HepG2 (cell line): ENCODE measurements around the gene COQ4. TPM values are rescaled to one million over a fixed set of nuclear protein-coding genes. Genes with fewer than 3 reads are reported as not detected.

ENCODE experiments used
- ATAC-seq: fragments of 200-7000 bp; cut with Tn5 transposase; 3 replicates; pipeline ENCODE4 v1.9.1; 2020; ENCODE audit warnings: mild to moderate bottlenecking, moderate library complexity
- BruUV-seq: library from RNA; stranded (reverse); fragments of 400-500 nt; replicated peaks from 2 replicates; lab custom pipeline; 2021; lab: Mats Ljungman, UMichigan
- CTCF ChIA-PET: fragments of 300-600 bp; formaldehyde crosslinking; extraction: SDS; loops from one replicate; lab custom pipeline; 2021; ENCODE audit warnings: low total read pairs, inconsistent platforms, low intra/inter-chr PET ratio; lab: Yijun Ruan, JAX
- POLR2A ChIA-PET: fragments of 350-600 bp; sonication (Branson Sonifier 250); formaldehyde crosslinking; loops from one replicate; lab custom pipeline; 2020; ENCODE audit warnings: antibody characterized with exemption, inconsistent platforms; lab: Yijun Ruan, JAX
- DNase-seq: peaks from one replicate; pipeline ENCODE4 v3.0.0-alpha.2; 2015; ENCODE audit warnings: low spot score
- FAIRE-seq: peaks from 3 replicates; lab custom pipeline; 2011; peaks lifted over from hg19 to GRCh38; lab: Jason Lieb, UNC
- H2AFZ ChIP-seq: one replicate; pipeline ENCODE4 v1.6.1; 2011; ENCODE audit warnings: low read length, inconsistent platforms
- H3K27ac ChIP-seq: fragments of 300-600 bp; 3 replicates; pipeline ENCODE4 v1.8.0; 2011; ENCODE audit warnings: mixed run types, mild to moderate bottlenecking, mixed read lengths, low read length, inconsistent platforms; ENCODE audit not compliant: insufficient read depth; ENCODE audit errors: extremely low read length
- H3K27me3 ChIP-seq, 2 experiments: fragments of 200-600 bp in 1 of 2; 2 replicates in 1 of 2; 3 replicates in 1 of 2; pipeline versions ENCODE4 v1.6.0 to v1.8.0; 2011; ENCODE audit warnings: low read length in 2 of 2, mild to moderate bottlenecking in 2 of 2, moderate library complexity in 2 of 2, inconsistent platforms in 1 of 2; ENCODE audit not compliant: insufficient read depth in 2 of 2, control insufficient read depth in 1 of 2
- H3K36me3 ChIP-seq, 2 experiments: fragments of 200-600 bp in 1 of 2; replicated peaks in 1 of 2; 2 replicates in 1 of 2; 3 replicates in 1 of 2; pipeline versions ENCODE4 v1.5.1 to v1.8.0; 2011; ENCODE audit warnings: low read length in 2 of 2, inconsistent platforms in 1 of 2; ENCODE audit not compliant: insufficient read depth in 2 of 2, control insufficient read depth in 1 of 2
- H3K4me1 ChIP-seq: 2 replicates; pipeline ENCODE4 v1.5.1; 2012; ENCODE audit warnings: low read length, inconsistent platforms; ENCODE audit not compliant: insufficient read depth
- H3K4me2 ChIP-seq: 2 replicates; pipeline ENCODE4 v1.6.0; 2011; ENCODE audit warnings: low read depth, low read length, inconsistent platforms
- H3K4me3 ChIP-seq, 3 experiments: fragments of 200-600 bp in 1 of 3; sonication (generic), shearing (Covaris generic) in 1 of 3; replicated peaks in 1 of 3; 2 replicates each; pipeline ENCODE4 v1.5.1; 2011 to 2016; ENCODE audit warnings: low read length in 3 of 3, inconsistent platforms in 2 of 3, low read depth in 2 of 3, mild to moderate bottlenecking in 2 of 3, control low read depth in 1 of 3, mixed read lengths in 1 of 3; ENCODE audit not compliant: insufficient read depth in 1 of 3
- H3K79me2 ChIP-seq: one replicate; pipeline ENCODE4 v1.6.1; 2011; ENCODE audit warnings: low read length, inconsistent platforms; ENCODE audit not compliant: insufficient read depth
- H3K9ac ChIP-seq: 2 replicates; pipeline ENCODE4 v1.6.0; 2011; ENCODE audit warnings: mild to moderate bottlenecking, low read depth, low read length, inconsistent platforms; ENCODE audit not compliant: insufficient read depth
- H3K9me3 ChIP-seq: 2 replicates; pipeline ENCODE4 v1.5.1; 2012; ENCODE audit warnings: mild to moderate bottlenecking, low read length
- H4K20me1 ChIP-seq: 2 replicates; pipeline ENCODE4 v1.6.0; 2011; ENCODE audit warnings: inconsistent platforms, mild to moderate bottlenecking, low read length, moderate library complexity; ENCODE audit not compliant: insufficient read depth
- ELF4 ChIP-seq: sonication (generic); formaldehyde crosslinking; IDR thresholded peaks from 2 replicates; pipeline ENCODE4 v1.5.0; 2020; ENCODE audit warnings: missing genetic modification reagents, mild to moderate bottlenecking, moderate library complexity, borderline replicate concordance
- MIXL1 ChIP-seq: IDR thresholded peaks from 2 replicates; pipeline ENCODE4 v1.6.1; 2016
- PRDM4 ChIP-seq: sonication (generic); formaldehyde crosslinking; IDR thresholded peaks from 2 replicates; pipeline ENCODE4 v1.9.0; 2021; ENCODE audit warnings: missing genetic modification reagents, borderline replicate concordance
- TERF1 ChIP-seq: sonication (generic); formaldehyde crosslinking; IDR thresholded peaks from 2 replicates; pipeline ENCODE4 v1.8.0; 2022; ENCODE audit warnings: mild to moderate bottlenecking, missing genetic modification reagents, moderate library complexity
- ZFP37 ChIP-seq: sonication (generic); formaldehyde crosslinking; IDR thresholded peaks from 2 replicates; pipeline ENCODE4 v1.4.0; 2020; ENCODE audit warnings: missing genetic modification reagents, borderline replicate concordance
- ZNF382 ChIP-seq: sonication (generic); formaldehyde crosslinking; IDR thresholded peaks from 2 replicates; pipeline ENCODE4 v1.5.0; 2020; ENCODE audit warnings: missing genetic modification reagents, mild to moderate bottlenecking, borderline replicate concordance
- ZNF546 ChIP-seq: sonication (generic); formaldehyde crosslinking; conservative IDR thresholded peaks from 2 replicates; pipeline ENCODE4 v1.8.1; 2023; ENCODE audit warnings: mild to moderate bottlenecking, missing genetic modification reagents
- ZNF556 ChIP-seq: sonication (generic); formaldehyde crosslinking; IDR thresholded peaks from 2 replicates; pipeline ENCODE4 v1.4.0; 2020; ENCODE audit warnings: mild to moderate bottlenecking, missing genetic modification reagents, borderline replicate concordance
- WGBS: methylation state at CpG from one replicate; pipeline ENCODE4 v1.1.6; 2017; ENCODE audit warnings: low lambda C conversion rate; 5-methylcytosine and 5-hydroxymethylcytosine counted together
- in situ Hi-C: cut with HindIII; loops from 2 replicates; pipeline ENCODE4 v1.10.0; 2017; ENCODE audit warnings: low pct_unique_long_range_greater_than_20kb; ENCODE audit not compliant: extremely low pct_ligation_motif_present
- intact Hi-C: fragments of 100-400 bp; cut with micrococcal nuclease; formaldehyde crosslinking; loops from one replicate; pipeline ENCODE4 v1.10.0; 2022; ENCODE audit not compliant: unreplicated experiment
- polyA plus RNA-seq, 8 experiments: library from polyadenylated mRNA; depleted of rRNA in 3 of 8; stranded (reverse) in 7 of 8; unstranded in 1 of 8; fragments of >200 nt; fragmentation: Illumina TruSeq in 4 of 8; extraction: Trizol in 4 of 8; gene quantifications; 2 replicates each; pipeline versions ENCODE4 v1.2.1 to v1.2.3, GENCODE V29; 2011 to 2016; ENCODE audit warnings: low read depth in 4 of 8, missing spikeins in 1 of 8, mixed read lengths in 1 of 8; ENCODE audit not compliant: insufficient read depth in 1 of 8
- total RNA-seq, 5 experiments: library from RNA; depleted of rRNA; stranded (reverse); fragments of >200 nt; fragmentation: Illumina TruSeq; extraction: Trizol; gene quantifications; 2 replicates each; pipeline ENCODE4 v1.2.3, GENCODE V29; 2016; ENCODE audit warnings: low read depth in 1 of 5
- TF ChIP-seq, protein P1 (sequence below): fragments of 450-650 bp; IDR thresholded peaks from 2 replicates; pipeline ENCODE4 v1.6.1; 2017; ENCODE audit warnings: mild to moderate bottlenecking

Gene COQ4
- total and polyA plus RNA-seq, 2 of the 13 experiments (the other 11 are each of a cell fraction or from before 2014, with no cell fraction given), result 26.1 to 36.0 TPM

DNA sequence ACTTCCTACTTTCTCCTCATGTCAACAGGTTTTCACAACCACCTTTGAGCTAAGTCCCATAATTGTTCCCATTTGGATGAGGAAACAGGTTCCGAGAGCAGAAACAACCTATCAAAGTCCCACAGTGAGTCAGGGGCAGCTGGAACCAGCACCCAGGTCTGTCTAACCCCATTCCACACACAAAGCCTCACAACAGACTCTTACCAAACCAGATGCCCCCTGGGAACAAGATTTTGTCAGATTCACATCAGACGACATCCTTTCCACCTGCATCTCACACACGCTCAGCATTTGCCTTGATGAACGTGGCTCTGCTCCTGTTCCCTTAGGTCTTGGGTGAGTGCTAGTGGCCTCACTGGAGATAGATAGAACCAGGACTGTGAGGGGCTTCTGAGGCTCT, 29.5 kb upstream of the COQ4 start (continued):
- TF ChIP-seq ZNF382 (CRISPR knock-in tag), result no peak
- TF ChIP-seq, all 625 proteins: peak for 0

- FAIRE-seq (no peak), ATAC-seq (no peak), DNase-seq (no peak)
- H3K27ac ChIP-seq, result no peak overlapping the region
- no TSS peak for BruUV-seq
- H4K20me1 ChIP-seq, result no peaks in the 10 kb centered on the region
- in situ Hi-C loops, result no loop called here
- H3K79me2 ChIP-seq, result no peaks in the 10 kb centered on the region
- CTCF ChIA-PET, result interaction anchor here (3.1 kb wide), 1 partner anchor 47 kb away, joined by 29 read pairs; the partner anchor contains the start of gene SLC27A4
- H2AFZ ChIP-seq, result no peak overlapping the region
- peaks cover 30% of the 10 kb centered on the region for H3K4me1 ChIP-seq
- intact Hi-C loops, result loop anchor here (2.0 kb wide), 1 partner anchor 69 kb away; no protein-coding TSS in a partner anchor
- 100% methylated on average over 4 of the region's 4 CpGs for WGBS
- POLR2A ChIA-PET, result interaction anchor here (2.8 kb wide), 1 partner anchor 18 kb away, joined by 21 read pairs; the partner anchor contains the start of genes GOLGA2 and SWI5
- no peak overlapping the region for H3K4me2 ChIP-seq
- no peaks in the 10 kb centered on the region for H3K36me3 ChIP-seq
- no peaks in the 10 kb centered on the region for H3K9me3 ChIP-seq
- no peaks in the 10 kb centered on the region; a peak in 2 of 5 replicates for H3K27me3 ChIP-seq
- no peak overlapping the region for H3K9ac ChIP-seq
- H3K4me3 ChIP-seq, result no peak overlapping the region
- TF ChIP-seq ZNF556, result no peak
- no peak for TF ChIP-seq TERF1 (CRISPR knock-in tag)
- no peak for TF ChIP-seq ZFP37
- no peak for TF ChIP-seq ZNF546
- TF ChIP-seq, protein P1, sequence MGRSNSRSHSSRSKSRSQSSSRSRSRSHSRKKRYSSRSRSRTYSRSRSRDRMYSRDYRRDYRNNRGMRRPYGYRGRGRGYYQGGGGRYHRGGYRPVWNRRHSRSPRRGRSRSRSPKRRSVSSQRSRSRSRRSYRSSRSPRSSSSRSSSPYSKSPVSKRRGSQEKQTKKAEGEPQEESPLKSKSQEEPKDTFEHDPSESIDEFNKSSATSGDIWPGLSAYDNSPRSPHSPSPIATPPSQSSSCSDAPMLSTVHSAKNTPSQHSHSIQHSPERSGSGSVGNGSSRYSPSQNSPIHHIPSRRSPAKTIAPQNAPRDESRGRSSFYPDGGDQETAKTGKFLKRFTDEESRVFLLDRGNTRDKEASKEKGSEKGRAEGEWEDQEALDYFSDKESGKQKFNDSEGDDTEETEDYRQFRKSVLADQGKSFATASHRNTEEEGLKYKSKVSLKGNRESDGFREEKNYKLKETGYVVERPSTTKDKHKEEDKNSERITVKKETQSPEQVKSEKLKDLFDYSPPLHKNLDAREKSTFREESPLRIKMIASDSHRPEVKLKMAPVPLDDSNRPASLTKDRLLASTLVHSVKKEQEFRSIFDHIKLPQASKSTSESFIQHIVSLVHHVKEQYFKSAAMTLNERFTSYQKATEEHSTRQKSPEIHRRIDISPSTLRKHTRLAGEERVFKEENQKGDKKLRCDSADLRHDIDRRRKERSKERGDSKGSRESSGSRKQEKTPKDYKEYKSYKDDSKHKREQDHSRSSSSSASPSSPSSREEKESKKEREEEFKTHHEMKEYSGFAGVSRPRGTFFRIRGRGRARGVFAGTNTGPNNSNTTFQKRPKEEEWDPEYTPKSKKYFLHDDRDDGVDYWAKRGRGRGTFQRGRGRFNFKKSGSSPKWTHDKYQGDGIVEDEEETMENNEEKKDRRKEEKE, result no peak
- TF ChIP-seq MIXL1, result no peak
- no peak for TF ChIP-seq PRDM4 (CRISPR knock-in tag)
- TF ChIP-seq ELF4 (CRISPR knock-in tag), result no peak
Observed at GRCh38 chr9:128294142-128294541, 28.5 kb upstream of the COQ4 start.
